BE2C (cell line): ENCODE measurements around the gene G0S2.

Source experiments
- DNase-seq: peaks from one replicate; pipeline ENCODE4 v3.0.0-alpha.2; 2020
- H3K27me3 ChIP-seq: fragments of 250-450 bp; sonication (Bioruptor Pico); 2 replicates; pipeline ENCODE4 v1.5.1; 2020; ENCODE audit warnings: mild to moderate bottlenecking
- H3K36me3 ChIP-seq: fragments of 250-450 bp; sonication (Bioruptor Pico); 2 replicates; pipeline ENCODE4 v1.5.1; 2020; ENCODE audit warnings: mild to moderate bottlenecking
- H3K4me1 ChIP-seq: fragments of 250-450 bp; sonication (Bioruptor Pico); 2 replicates; pipeline ENCODE4 v1.5.1; 2020
- H3K4me3 ChIP-seq: 2 replicates; pipeline ENCODE4 v1.5.1; 2011; ENCODE audit warnings: low read depth, low read length
- H3K9me3 ChIP-seq: fragments of 250-450 bp; sonication (Bioruptor Pico); 2 replicates; pipeline ENCODE4 v1.5.1; 2020
- TF ChIP-seq, protein P1 (sequence below): IDR thresholded peaks from 2 replicates; pipeline ENCODE4 v1.5.1; 2012; ENCODE audit warnings: mild to moderate bottlenecking, low read depth, low read length

Gene G0S2

GRCh38 chr1:209647156-209647555 lies 28.1 kb upstream of the G0S2 start:
- H3K27me3 ChIP-seq: no peaks in the 10 kb centered on the region
- no peaks in the 10 kb centered on the region for H3K36me3 ChIP-seq
- no peak for DNase-seq
- no peak overlapping the region for H3K4me3 ChIP-seq
- H3K9me3 ChIP-seq: no peaks in the 10 kb centered on the region
- no peaks in the 10 kb centered on the region; the same call in none of the 2 replicates for H3K4me1 ChIP-seq
- TF ChIP-seq, protein P1, sequence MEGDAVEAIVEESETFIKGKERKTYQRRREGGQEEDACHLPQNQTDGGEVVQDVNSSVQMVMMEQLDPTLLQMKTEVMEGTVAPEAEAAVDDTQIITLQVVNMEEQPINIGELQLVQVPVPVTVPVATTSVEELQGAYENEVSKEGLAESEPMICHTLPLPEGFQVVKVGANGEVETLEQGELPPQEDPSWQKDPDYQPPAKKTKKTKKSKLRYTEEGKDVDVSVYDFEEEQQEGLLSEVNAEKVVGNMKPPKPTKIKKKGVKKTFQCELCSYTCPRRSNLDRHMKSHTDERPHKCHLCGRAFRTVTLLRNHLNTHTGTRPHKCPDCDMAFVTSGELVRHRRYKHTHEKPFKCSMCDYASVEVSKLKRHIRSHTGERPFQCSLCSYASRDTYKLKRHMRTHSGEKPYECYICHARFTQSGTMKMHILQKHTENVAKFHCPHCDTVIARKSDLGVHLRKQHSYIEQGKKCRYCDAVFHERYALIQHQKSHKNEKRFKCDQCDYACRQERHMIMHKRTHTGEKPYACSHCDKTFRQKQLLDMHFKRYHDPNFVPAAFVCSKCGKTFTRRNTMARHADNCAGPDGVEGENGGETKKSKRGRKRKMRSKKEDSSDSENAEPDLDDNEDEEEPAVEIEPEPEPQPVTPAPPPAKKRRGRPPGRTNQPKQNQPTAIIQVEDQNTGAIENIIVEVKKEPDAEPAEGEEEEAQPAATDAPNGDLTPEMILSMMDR: no peak

GRCh38 chr1:209648346-209648745 lies 26.9 kb upstream of the G0S2 start:
- no peaks in the 10 kb centered on the region; the same call in none of the 2 replicates for H3K4me1 ChIP-seq
- no peak for DNase-seq
- no peaks in the 10 kb centered on the region for H3K9me3 ChIP-seq
- H3K27me3 ChIP-seq: no peaks in the 10 kb centered on the region
- TF ChIP-seq, protein P1: no peak
- H3K36me3 ChIP-seq: no peaks in the 10 kb centered on the region
- H3K4me3 ChIP-seq: no peak overlapping the region

DNA sequence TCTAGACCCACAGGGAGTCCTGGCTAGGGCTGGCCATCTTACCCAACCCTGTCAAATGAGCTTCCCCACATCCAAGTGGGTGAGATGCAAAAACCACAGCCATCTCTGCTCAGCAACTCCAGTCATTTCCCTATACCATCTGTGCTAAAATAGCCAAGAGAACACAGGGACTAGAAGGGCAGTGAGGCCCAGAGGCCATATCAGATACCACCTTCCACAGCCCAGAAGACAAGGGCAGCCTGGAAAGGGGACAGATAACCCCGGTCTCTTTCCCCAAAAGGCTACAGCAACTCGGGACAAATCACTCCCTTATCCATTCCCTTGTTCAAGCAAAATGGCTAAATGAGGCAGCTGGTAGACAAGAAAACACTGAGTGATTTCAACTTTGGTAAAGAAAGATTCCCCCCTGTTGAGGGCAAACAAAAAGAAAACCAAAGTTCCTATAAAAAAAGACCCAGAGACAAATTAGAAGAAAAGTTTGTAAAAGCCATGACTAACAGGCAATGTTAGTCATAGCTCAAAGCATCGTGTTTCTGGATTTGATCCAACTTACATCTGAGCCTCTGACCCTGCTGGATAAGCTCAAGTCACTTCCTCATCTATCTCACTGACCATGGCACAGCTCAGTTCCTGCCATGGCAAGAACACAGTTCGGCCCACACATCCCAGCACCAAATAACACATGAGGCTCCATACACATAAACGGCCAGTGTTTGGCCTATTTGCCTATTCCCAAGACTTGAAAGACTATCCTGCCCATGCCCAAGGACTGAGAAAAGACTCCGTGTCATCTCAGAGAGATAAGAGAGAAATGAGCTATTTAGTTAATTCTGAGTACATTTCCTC lies 26.1 kb upstream of the G0S2 start:
- H3K4me3 ChIP-seq: no peak overlapping the region
- TF ChIP-seq, protein P1: no peak
- H3K36me3 ChIP-seq: no peaks in the 10 kb centered on the region
- H3K4me1 ChIP-seq: no peaks in the 10 kb centered on the region; the same call in none of the 2 replicates
- H3K27me3 ChIP-seq: no peaks in the 10 kb centered on the region
- no peak for DNase-seq
- H3K9me3 ChIP-seq: no peaks in the 10 kb centered on the region

DNA sequence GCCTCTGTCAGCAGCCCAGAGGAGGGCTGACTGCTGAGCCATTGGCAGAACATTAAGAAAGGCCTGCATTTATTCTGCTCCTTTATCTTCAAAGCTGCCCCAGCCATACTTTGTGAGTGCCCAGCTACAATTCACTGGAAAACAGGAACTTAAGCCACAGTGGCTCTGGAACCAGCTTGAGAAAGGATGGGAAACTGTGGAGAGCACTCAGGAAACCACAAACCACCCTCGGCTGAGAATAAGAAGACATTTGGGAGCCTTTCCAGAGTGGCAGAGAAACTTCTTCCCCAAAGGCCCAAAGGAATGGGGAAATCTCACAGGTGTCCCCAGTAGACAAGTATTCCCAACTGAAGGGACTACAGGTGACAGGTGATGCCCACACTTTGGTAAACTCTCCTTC lies 24.8 kb upstream of the G0S2 start:
- H3K4me1 ChIP-seq: no peaks in the 10 kb centered on the region; the same call in none of the 2 replicates

DNA sequence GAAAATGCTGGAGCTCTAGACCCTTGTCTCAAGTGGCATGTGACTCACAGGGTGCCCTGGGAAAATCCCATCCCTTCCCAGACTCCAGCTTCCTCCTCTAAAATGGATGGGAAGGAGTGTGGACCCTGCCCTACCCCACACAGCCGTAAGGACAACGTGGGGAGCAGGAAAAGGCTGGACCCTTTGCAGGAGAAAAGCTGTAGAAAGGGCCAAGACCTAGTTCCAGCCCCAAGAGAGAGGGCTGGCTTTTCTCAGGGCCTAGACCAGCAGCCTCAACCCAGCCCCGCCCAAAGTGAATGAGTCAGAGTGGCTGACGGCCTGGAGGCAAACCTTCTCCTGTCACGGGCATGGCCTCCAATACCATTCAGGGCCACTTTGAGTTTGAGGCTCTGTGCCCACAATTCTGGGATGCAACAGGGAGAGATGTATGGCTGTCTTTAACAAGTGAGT lies 24.0 kb upstream of the G0S2 start:
- H3K9me3 ChIP-seq: no peaks in the 10 kb centered on the region
- H3K36me3 ChIP-seq: no peaks in the 10 kb centered on the region
- TF ChIP-seq, protein P1: no peak
- H3K27me3 ChIP-seq: no peaks in the 10 kb centered on the region
- no peak overlapping the region for H3K4me3 ChIP-seq
- DNase-seq: peak; percentile 59
- H3K4me1 ChIP-seq: no peaks in the 10 kb centered on the region; the same call in none of the 2 replicates

More for the DNA sequence above, 24.8 kb upstream of the G0S2 start:
- Histone ChIP-seq H3K4me3 (no peak overlapping the region), H3K27me3 (no peaks in the 10 kb centered on the region), H3K36me3 (no peaks in the 10 kb centered on the region), H3K9me3 (no peaks in the 10 kb centered on the region)
- DNase-seq: no peak
- TF ChIP-seq, protein P1: no peak
